Measurements from ENCODE around the gene HDAC11. TPM values are rescaled to one million over a fixed set of nuclear protein-coding genes. Genes with fewer than 3 reads are reported as not detected.

Gene HDAC11
- total RNA-seq, 1 experiment from 2014 or later = 7.0 TPM

DNA sequence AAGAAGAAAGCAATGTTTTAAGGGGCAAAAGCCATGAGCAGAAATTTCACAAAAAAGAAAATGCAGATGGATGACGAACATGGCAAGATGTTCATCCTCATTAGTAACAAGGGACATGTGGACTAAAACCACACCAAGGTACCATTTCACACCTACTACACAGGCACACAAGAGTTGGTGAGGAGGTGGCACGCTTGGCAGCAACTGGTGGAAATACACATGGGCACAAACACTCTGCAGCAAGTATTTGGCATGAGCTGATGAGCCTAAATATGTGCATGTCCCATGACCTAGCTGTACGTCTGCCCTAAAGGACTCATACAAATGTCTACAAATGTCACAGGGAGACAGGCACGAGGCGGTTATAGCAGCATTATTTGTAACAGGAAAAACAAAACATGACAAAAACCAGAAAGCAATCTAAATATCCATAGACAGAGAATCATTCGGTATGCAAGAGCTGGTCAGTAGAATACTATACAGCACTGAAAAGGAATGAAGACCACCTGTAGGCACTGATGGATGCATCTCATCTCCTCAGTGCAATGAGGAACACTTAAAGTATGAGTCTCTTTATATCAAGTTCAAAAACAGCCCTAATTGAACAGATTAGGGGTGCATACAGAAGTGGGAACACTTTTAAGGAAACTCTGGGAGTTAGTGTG lies 57.3 kb downstream of the HDAC11 start:
- Histone ChIP-seq H3K4ac (ENCODE audit: low read depth, low read length) (no peak overlapping the region), H4K91ac (ENCODE audit: insufficient read length, low read depth, low read length) (no peak overlapping the region), H3K9me3 (ENCODE audit: control insufficient read depth, low read depth, low read length) (no peaks in the 10 kb centered on the region), H2AK5ac (ENCODE audit: insufficient read length, low read length) (no peak overlapping the region), H4K20me1 (ENCODE audit: control insufficient read depth, insufficient read depth, insufficient read length) (no peaks in the 10 kb centered on the region), H4K8ac (replicated peaks; ENCODE audit: insufficient read length, low read depth, low read length) (no peak overlapping the region), H2BK20ac (ENCODE audit: low read depth, low read length, poor library complexity, severe bottlenecking) (no peak overlapping the region), H3K23me2 (ENCODE audit: insufficient read length, low read depth, low read length, poor library complexity, severe bottlenecking) (no peaks in the 10 kb centered on the region), H3K18ac (ENCODE audit: insufficient read length, low read depth, low read length) (no peak overlapping the region), H2BK15ac (ENCODE audit: low read depth, low read length) (no peak overlapping the region), H3K56ac (ENCODE audit: insufficient read length, low read depth, low read length) (no peak overlapping the region), H3K79me1 (ENCODE audit: insufficient read depth, low read depth, low read length, poor library complexity, severe bottlenecking) (no peaks in the 10 kb centered on the region), H3K14ac (ENCODE audit: insufficient read depth, low read length) (no peak overlapping the region), H2BK120ac (ENCODE audit: low read depth, low read length, poor library complexity, severe bottlenecking) (no peak overlapping the region), H3K27ac (ENCODE audit: insufficient read length, low read depth, low read length) (no peak overlapping the region), H3K4me1 (ENCODE audit: insufficient read depth, low read length) (peaks cover 3% of the 10 kb centered on the region; the same call in 1 of the 2 replicates), H2AFZ (ENCODE audit: low read length) (no peak overlapping the region), H4K5ac (ENCODE audit: insufficient read length, low read depth, low read length) (no peak overlapping the region), H2BK12ac (ENCODE audit: insufficient read length, low read depth, low read length) (no peak overlapping the region), H3K23ac (ENCODE audit: insufficient read length, low read depth, low read length) (no peak overlapping the region), H2BK5ac (ENCODE audit: insufficient read length, low read length) (no peak overlapping the region), H3K79me2 (ENCODE audit: insufficient read depth, low read length) (no peaks in the 10 kb centered on the region), H3T11ph (ENCODE audit: low read length) (no peak overlapping the region), H3K4me2 (ENCODE audit: insufficient read depth, insufficient read length, low read length) (no peak overlapping the region), H3K27me3 (ENCODE audit: insufficient read depth, low read length) (no peaks in the 10 kb centered on the region), H3K9ac (ENCODE audit: extremely low read depth, insufficient read length, low read length) (no peak overlapping the region)
- no peak for DNase-seq
- H3K36me3 Mint-ChIP-seq (ENCODE audit: insufficient read depth in 1 of 3, low read depth in 3 of 3) = peaks cover 0 to 2% (median 0%) of the 10 kb centered on the region in 3 experiments; a peak in 2 of 7 replicates
- H3K9me3 Mint-ChIP-seq = peaks cover 0 to 6% of the 10 kb centered on the region in 2 experiments; a peak in 3 of 5 replicates
- peak overlapping the region in 1 of 3 experiments; percentile 68; a peak in 1 of 7 replicates for H3K27ac Mint-ChIP-seq
- WGBS (ENCODE audit: extremely low coverage, insufficient read length, low lambda C conversion rate) = no CpG with 5 or more reads among the region's 6 CpGs
- H3K4me1 Mint-ChIP-seq = peaks cover 10 to 18% of the 10 kb centered on the region in 2 experiments
- H3K4me3 Mint-ChIP-seq = no peak overlapping the region
- peaks cover 10% of the 10 kb centered on the region for H3K27me3 Mint-ChIP-seq (ENCODE audit: low read depth)
- TF ChIP-seq, protein P1, sequence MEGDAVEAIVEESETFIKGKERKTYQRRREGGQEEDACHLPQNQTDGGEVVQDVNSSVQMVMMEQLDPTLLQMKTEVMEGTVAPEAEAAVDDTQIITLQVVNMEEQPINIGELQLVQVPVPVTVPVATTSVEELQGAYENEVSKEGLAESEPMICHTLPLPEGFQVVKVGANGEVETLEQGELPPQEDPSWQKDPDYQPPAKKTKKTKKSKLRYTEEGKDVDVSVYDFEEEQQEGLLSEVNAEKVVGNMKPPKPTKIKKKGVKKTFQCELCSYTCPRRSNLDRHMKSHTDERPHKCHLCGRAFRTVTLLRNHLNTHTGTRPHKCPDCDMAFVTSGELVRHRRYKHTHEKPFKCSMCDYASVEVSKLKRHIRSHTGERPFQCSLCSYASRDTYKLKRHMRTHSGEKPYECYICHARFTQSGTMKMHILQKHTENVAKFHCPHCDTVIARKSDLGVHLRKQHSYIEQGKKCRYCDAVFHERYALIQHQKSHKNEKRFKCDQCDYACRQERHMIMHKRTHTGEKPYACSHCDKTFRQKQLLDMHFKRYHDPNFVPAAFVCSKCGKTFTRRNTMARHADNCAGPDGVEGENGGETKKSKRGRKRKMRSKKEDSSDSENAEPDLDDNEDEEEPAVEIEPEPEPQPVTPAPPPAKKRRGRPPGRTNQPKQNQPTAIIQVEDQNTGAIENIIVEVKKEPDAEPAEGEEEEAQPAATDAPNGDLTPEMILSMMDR (conservative IDR thresholded peaks at IDR 0.05) = no peak

All from H9 (cell line).